ENCODE measurements around the gene NTRK2. TPM values are rescaled to one million over a fixed set of nuclear protein-coding genes. Genes with fewer than 3 reads are reported as not detected.
A peak's percentile ranks its signal among the peaks of the same experiment; 100 is the strongest.

Gene NTRK2
- total RNA-seq, 1 donor from 2014 or later: 23.8 TPM

DNA sequence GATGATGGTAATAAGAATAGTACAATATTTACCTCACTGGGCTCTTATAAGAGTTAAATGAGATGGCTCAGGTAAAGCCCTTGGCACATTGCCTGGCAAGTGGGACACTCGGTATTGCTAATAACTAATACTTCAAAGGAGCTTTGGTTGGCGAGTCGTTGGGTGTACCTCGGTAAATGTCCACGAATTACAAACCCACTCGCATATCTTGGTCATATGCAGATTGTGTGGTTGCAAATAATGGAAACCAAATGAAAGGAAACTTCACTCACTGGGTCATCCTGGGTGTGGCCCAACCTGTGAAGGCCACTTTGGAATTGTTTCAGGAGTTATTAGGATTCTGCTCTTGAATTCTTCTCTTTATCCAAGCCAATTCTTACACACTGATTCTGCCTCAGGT lies 147.5 kb downstream of the NTRK2 start:
- TF ChIP-seq, protein P1, sequence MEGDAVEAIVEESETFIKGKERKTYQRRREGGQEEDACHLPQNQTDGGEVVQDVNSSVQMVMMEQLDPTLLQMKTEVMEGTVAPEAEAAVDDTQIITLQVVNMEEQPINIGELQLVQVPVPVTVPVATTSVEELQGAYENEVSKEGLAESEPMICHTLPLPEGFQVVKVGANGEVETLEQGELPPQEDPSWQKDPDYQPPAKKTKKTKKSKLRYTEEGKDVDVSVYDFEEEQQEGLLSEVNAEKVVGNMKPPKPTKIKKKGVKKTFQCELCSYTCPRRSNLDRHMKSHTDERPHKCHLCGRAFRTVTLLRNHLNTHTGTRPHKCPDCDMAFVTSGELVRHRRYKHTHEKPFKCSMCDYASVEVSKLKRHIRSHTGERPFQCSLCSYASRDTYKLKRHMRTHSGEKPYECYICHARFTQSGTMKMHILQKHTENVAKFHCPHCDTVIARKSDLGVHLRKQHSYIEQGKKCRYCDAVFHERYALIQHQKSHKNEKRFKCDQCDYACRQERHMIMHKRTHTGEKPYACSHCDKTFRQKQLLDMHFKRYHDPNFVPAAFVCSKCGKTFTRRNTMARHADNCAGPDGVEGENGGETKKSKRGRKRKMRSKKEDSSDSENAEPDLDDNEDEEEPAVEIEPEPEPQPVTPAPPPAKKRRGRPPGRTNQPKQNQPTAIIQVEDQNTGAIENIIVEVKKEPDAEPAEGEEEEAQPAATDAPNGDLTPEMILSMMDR (IDR thresholded peaks at IDR 0.05): no peak
- no peak overlapping the region for H3K4me3 ChIP-seq
- intact Hi-C loops (cut with DNase I): no loop called here
- no peaks in the 10 kb centered on the region for H3K4me1 ChIP-seq
- H3K27ac ChIP-seq: no peak overlapping the region
- DNase-seq (ENCODE audit: low spot score in 2 of 2): no peak
- no peaks in the 10 kb centered on the region for H3K36me3 ChIP-seq
- no peaks in the 10 kb centered on the region for H3K27me3 ChIP-seq
- H3K9me3 ChIP-seq: no peaks in the 10 kb centered on the region

DNA sequence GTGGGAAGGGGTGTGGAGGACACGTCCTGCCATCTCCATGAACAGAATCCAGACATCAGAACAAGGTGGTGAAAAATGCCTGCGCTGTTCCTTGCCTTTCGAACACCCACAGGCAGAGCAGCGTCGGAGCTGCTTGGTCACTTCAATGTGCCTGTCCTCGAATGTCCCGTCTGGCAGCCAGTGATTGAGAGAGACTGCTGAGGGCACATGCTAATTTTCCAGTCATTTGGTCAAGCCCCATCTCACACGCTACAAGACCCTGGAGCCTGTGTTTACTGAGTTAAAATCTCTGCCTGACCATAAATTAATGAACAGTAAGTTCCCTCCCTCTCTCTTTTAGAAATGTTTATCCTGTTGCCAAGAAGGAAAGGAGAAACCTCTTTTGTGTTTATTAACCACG lies 149.3 kb downstream of the NTRK2 start:
- Histone ChIP-seq H3K4me1 (no peaks in the 10 kb centered on the region), H3K9me3 (no peaks in the 10 kb centered on the region), H3K27ac (no peak overlapping the region), H3K27me3 (no peaks in the 10 kb centered on the region), H3K4me3 (no peak overlapping the region), H3K36me3 (no peaks in the 10 kb centered on the region)
- intact Hi-C loops (cut with DNase I): no loop called here
- TF ChIP-seq, protein P1 (IDR thresholded peaks at IDR 0.05): no peak
- no peak for DNase-seq (ENCODE audit: low spot score in 2 of 2)

DNA sequence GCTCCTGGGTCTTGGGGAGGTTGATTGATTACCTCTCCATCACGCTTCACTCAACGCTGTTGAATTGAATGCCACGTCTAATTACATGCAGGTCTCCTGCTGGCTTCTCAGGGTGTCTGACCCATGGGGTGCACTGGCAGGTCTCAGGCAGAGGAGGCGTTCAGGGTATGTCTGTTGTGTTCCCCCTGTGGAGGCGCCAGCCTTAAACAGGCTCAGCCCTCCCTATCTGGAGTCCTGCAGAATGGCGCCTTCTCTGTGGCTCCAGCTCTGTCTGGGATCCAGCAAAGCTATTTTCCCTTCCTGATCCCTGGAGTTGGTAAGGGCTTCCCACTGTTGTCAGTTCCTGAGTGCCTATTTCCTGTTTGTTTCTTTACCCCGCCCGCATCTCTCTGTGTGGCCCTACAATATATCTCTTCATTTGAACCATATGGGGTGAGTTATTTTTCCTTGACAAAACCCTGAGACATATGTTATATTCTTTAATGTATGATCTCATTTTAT lies 150.0 kb downstream of the NTRK2 start:
- Histone ChIP-seq H3K36me3 (no peaks in the 10 kb centered on the region), H3K27me3 (no peaks in the 10 kb centered on the region), H3K4me3 (no peak overlapping the region), H3K27ac (no peak overlapping the region), H3K4me1 (peaks cover 0 to 7% of the 10 kb centered on the region in 2 donors), H3K9me3 (no peaks in the 10 kb centered on the region)
- intact Hi-C loops (cut with DNase I): no loop called here
- TF ChIP-seq, protein P1 (IDR thresholded peaks at IDR 0.05): no peak
- no peak for DNase-seq (ENCODE audit: low spot score in 2 of 2)

DNA sequence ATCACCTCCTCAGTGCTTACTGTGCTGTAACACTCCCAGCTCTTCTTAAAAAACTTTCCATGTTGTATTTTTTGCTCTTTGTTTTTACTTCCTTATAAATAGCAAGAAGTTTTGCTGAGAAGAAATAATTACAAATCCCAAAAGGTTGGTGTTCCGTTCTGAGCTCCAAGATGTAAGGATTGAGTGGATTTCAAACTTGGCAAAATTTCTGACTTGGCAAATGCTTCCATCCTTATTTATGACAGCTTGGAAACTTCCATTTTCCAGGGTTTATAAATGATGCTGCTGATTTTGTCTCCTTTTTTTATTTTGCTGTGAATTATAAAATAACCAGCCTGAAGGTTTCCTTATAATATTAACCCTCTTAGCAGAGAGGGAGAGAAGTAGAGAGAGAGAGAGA lies 151.9 kb downstream of the NTRK2 start:
- Histone ChIP-seq H3K36me3 (no peaks in the 10 kb centered on the region), H3K27ac (peak overlapping the region in 1 of 2 donors; percentile 22), H3K27me3 (no peaks in the 10 kb centered on the region), H3K4me3 (no peak overlapping the region), H3K4me1 (peaks cover 0 to 10% of the 10 kb centered on the region in 2 donors), H3K9me3 (no peaks in the 10 kb centered on the region)
- intact Hi-C loops (cut with DNase I): no loop called here
- TF ChIP-seq, protein P1 (IDR thresholded peaks at IDR 0.05): no peak
- DNase-seq (ENCODE audit: low spot score in 2 of 2): no peak

DNA sequence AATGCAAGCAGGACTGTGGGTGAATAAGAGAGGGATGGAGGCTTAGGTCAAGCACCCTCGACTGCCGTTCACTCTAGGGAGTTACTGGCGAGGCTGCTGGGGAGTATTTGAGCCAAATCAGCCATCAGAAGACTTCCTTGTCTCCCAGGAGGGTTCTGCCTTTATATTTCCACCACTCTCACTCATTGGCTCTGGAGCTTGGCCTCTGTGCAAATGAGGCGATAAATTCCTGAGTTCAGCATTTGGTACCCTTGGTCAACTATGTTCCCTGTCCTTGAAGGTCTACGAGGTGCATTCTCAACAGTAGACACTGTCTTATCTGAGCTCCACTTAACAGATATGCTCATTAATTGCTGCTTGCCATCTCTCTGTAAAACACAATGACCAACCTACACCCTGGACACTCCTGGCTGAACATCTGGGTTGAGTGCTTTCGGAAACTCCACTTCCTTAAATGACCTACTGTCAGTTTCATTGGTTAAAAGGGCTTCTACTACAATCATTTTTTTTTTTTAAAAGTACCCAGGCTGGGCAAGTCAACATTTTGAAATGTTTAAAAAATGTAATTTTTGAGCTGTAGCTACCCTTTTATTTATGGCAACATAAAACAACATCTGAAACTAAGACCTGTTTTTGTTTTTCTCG lies 153.2 kb downstream of the NTRK2 start:
- Histone ChIP-seq H3K4me1 (peaks cover 0 to 10% of the 10 kb centered on the region in 2 donors), H3K36me3 (no peaks in the 10 kb centered on the region), H3K27me3 (no peaks in the 10 kb centered on the region), H3K27ac (no peak overlapping the region), H3K4me3 (peak overlapping the region in 1 of 2 donors; percentile 48), H3K9me3 (no peaks in the 10 kb centered on the region)
- TF ChIP-seq, protein P1 (IDR thresholded peaks at IDR 0.05): no peak
- intact Hi-C loops (cut with DNase I): no loop called here
- no peak for DNase-seq (ENCODE audit: low spot score in 2 of 2)

All from ascending aorta (tissue), 2 donors.